Activated T-helper 17 cell treated with anti-CD3 and anti-CD28 coated beads, Interleukin-2, amount 50 U/mL, for 72 hours (primary cell): Measurements from ENCODE around the gene SLC39A11. TPM values are rescaled to one million over a fixed set of nuclear protein-coding genes. Genes with fewer than 3 reads are reported as not detected.

ENCODE experiments used
- ATAC-seq: fragments of 150-1000 bp; cut with Tn5 transposase; replicated peaks from 2 replicates; pipeline ENCODE4 v1.10.0; 2021; ENCODE audit warnings: mild to moderate bottlenecking, moderate library complexity
- H3K27ac Mint-ChIP-seq: one replicate; pipeline ENCODE4 v1.8.0; 2022; ENCODE audit warnings: mixed read lengths
- H3K27me3 Mint-ChIP-seq: one replicate; pipeline ENCODE4 v1.8.0; 2022; ENCODE audit warnings: mixed read lengths
- H3K36me3 Mint-ChIP-seq: one replicate; pipeline ENCODE4 v1.8.0; 2022; ENCODE audit warnings: low read depth, mild to moderate bottlenecking, mixed read lengths
- H3K4me1 Mint-ChIP-seq: one replicate; pipeline ENCODE4 v1.8.0; 2022; ENCODE audit warnings: mixed read lengths
- H3K4me3 Mint-ChIP-seq: one replicate; pipeline ENCODE4 v1.8.0; 2022; ENCODE audit warnings: mild to moderate bottlenecking, mixed read lengths
- H3K9me3 Mint-ChIP-seq: one replicate; pipeline ENCODE4 v1.8.0; 2022; ENCODE audit warnings: mixed read lengths
- total RNA-seq, 2 donors: library from RNA; stranded (reverse); gene quantifications; one replicate each; pipeline ENCODE4 v1.2.3, GENCODE V29; 2022

Gene SLC39A11
- total RNA-seq, 2 donors from 2014 or later = 13.1 to 19.0 TPM

- Mint-ChIP-seq H3K4me3 (no peak overlapping the region), H3K4me1 (no peaks in the 10 kb centered on the region), H3K27me3 (no peaks in the 10 kb centered on the region), H3K9me3 (no peaks in the 10 kb centered on the region), H3K36me3 (no peaks in the 10 kb centered on the region), H3K27ac (no peak overlapping the region)
- ATAC-seq = no peak
Observed at GRCh38 chr17:72969293-72969906, 123.1 kb downstream of the SLC39A11 start.

- Mint-ChIP-seq H3K9me3 (no peaks in the 10 kb centered on the region), H3K4me1 (no peaks in the 10 kb centered on the region), H3K4me3 (no peak overlapping the region), H3K27ac (no peak overlapping the region), H3K36me3 (no peaks in the 10 kb centered on the region), H3K27me3 (no peaks in the 10 kb centered on the region)
- ATAC-seq = no peak
Observed at GRCh38 chr17:72968798-72969197, 123.7 kb downstream of the SLC39A11 start.

- no peak for ATAC-seq
- Mint-ChIP-seq H3K9me3 (no peaks in the 10 kb centered on the region), H3K4me1 (no peaks in the 10 kb centered on the region), H3K4me3 (no peak overlapping the region), H3K27ac (no peak overlapping the region), H3K27me3 (no peaks in the 10 kb centered on the region), H3K36me3 (no peaks in the 10 kb centered on the region)
Observed at GRCh38 chr17:72967977-72968585, 124.4 kb downstream of the SLC39A11 start.

GRCh38 chr17:72967277-72967970 lies 125.1 kb downstream of the SLC39A11 start:
- Mint-ChIP-seq H3K27me3 (no peaks in the 10 kb centered on the region), H3K27ac (no peak overlapping the region)

GRCh38 chr17:72962106-72962505 lies 130.4 kb downstream of the SLC39A11 start:
- no peaks in the 10 kb centered on the region for H3K36me3 Mint-ChIP-seq
- no peaks in the 10 kb centered on the region for H3K9me3 Mint-ChIP-seq
- no peaks in the 10 kb centered on the region for H3K4me1 Mint-ChIP-seq
- no peak overlapping the region for H3K27ac Mint-ChIP-seq
- no peaks in the 10 kb centered on the region for H3K27me3 Mint-ChIP-seq
- no peak overlapping the region for H3K4me3 Mint-ChIP-seq
- no peak for ATAC-seq

More at GRCh38 chr17:72967277-72967970, 125.1 kb downstream of the SLC39A11 start:
- Mint-ChIP-seq H3K4me1 (no peaks in the 10 kb centered on the region), H3K4me3 (no peak overlapping the region), H3K9me3 (no peaks in the 10 kb centered on the region), H3K36me3 (no peaks in the 10 kb centered on the region)
- no peak for ATAC-seq

- Mint-ChIP-seq H3K27me3 (no peaks in the 10 kb centered on the region), H3K27ac (no peak overlapping the region), H3K36me3 (no peaks in the 10 kb centered on the region), H3K4me3 (no peak overlapping the region), H3K4me1 (peaks cover 4% of the 10 kb centered on the region), H3K9me3 (no peaks in the 10 kb centered on the region)
- no peak for ATAC-seq
Observed at GRCh38 chr17:72955391-72956140, 136.9 kb downstream of the SLC39A11 start.

- no peak for ATAC-seq
- Mint-ChIP-seq H3K9me3 (no peaks in the 10 kb centered on the region), H3K36me3 (no peaks in the 10 kb centered on the region), H3K27me3 (no peaks in the 10 kb centered on the region), H3K27ac (no peak overlapping the region), H3K4me1 (peaks cover 4% of the 10 kb centered on the region), H3K4me3 (no peak overlapping the region)
Observed at GRCh38 chr17:72954579-72954978, 137.9 kb downstream of the SLC39A11 start.

GRCh38 chr17:72953621-72954020 lies 138.9 kb downstream of the SLC39A11 start:
- no peaks in the 10 kb centered on the region for H3K27me3 Mint-ChIP-seq
- peaks cover 4% of the 10 kb centered on the region for H3K4me1 Mint-ChIP-seq
- H3K27ac Mint-ChIP-seq = no peak overlapping the region
- ATAC-seq = no peak
- H3K4me3 Mint-ChIP-seq = no peak overlapping the region
- H3K36me3 Mint-ChIP-seq = no peaks in the 10 kb centered on the region
- H3K9me3 Mint-ChIP-seq = no peaks in the 10 kb centered on the region

GRCh38 chr17:72952641-72953315 lies 139.7 kb downstream of the SLC39A11 start:
- H3K9me3 Mint-ChIP-seq = no peaks in the 10 kb centered on the region
- H3K4me1 Mint-ChIP-seq = peaks cover 4% of the 10 kb centered on the region
- H3K27me3 Mint-ChIP-seq = no peaks in the 10 kb centered on the region
- H3K36me3 Mint-ChIP-seq = peaks cover under 1% of the 10 kb centered on the region
- no peak overlapping the region for H3K4me3 Mint-ChIP-seq
- H3K27ac Mint-ChIP-seq = no peak overlapping the region
- ATAC-seq = no peak

- no peaks in the 10 kb centered on the region for H3K9me3 Mint-ChIP-seq
Observed at GRCh38 chr17:72952220-72952619, 140.3 kb downstream of the SLC39A11 start.

GRCh38 chr17:72950242-72950931 lies 142.1 kb downstream of the SLC39A11 start:
- no peaks in the 10 kb centered on the region for H3K4me1 Mint-ChIP-seq
- no peaks in the 10 kb centered on the region for H3K27me3 Mint-ChIP-seq
- no peaks in the 10 kb centered on the region for H3K9me3 Mint-ChIP-seq
- no peak overlapping the region for H3K4me3 Mint-ChIP-seq
- H3K36me3 Mint-ChIP-seq = peaks cover 7% of the 10 kb centered on the region
- no peak for ATAC-seq
- no peak overlapping the region for H3K27ac Mint-ChIP-seq

More at GRCh38 chr17:72952220-72952619, 140.3 kb downstream of the SLC39A11 start:
- Mint-ChIP-seq H3K4me1 (peaks cover 4% of the 10 kb centered on the region), H3K36me3 (peaks cover 6% of the 10 kb centered on the region), H3K27ac (no peak overlapping the region), H3K4me3 (no peak overlapping the region), H3K27me3 (no peaks in the 10 kb centered on the region)
- ATAC-seq = no peak

- H3K4me1 Mint-ChIP-seq = no peaks in the 10 kb centered on the region
- H3K27me3 Mint-ChIP-seq = no peaks in the 10 kb centered on the region
- peaks cover 7% of the 10 kb centered on the region for H3K36me3 Mint-ChIP-seq
- H3K27ac Mint-ChIP-seq = no peak overlapping the region
- no peaks in the 10 kb centered on the region for H3K9me3 Mint-ChIP-seq
- no peak for ATAC-seq
- H3K4me3 Mint-ChIP-seq = no peak overlapping the region
Observed at GRCh38 chr17:72948115-72948514, 144.4 kb downstream of the SLC39A11 start.

GRCh38 chr17:72947475-72947874 lies 145.0 kb downstream of the SLC39A11 start:
- Mint-ChIP-seq H3K27ac (no peak overlapping the region), H3K36me3 (peaks cover 7% of the 10 kb centered on the region), H3K9me3 (no peaks in the 10 kb centered on the region), H3K27me3 (no peaks in the 10 kb centered on the region), H3K4me3 (no peak overlapping the region), H3K4me1 (no peaks in the 10 kb centered on the region)
- no peak for ATAC-seq

- no peaks in the 10 kb centered on the region for H3K9me3 Mint-ChIP-seq
- H3K27me3 Mint-ChIP-seq = no peaks in the 10 kb centered on the region
- peaks cover 7% of the 10 kb centered on the region for H3K36me3 Mint-ChIP-seq
- no peaks in the 10 kb centered on the region for H3K4me1 Mint-ChIP-seq
- no peak overlapping the region for H3K27ac Mint-ChIP-seq
- no peak overlapping the region for H3K4me3 Mint-ChIP-seq
- ATAC-seq = no peak
Observed at GRCh38 chr17:72946696-72947095, 145.8 kb downstream of the SLC39A11 start.
